ENCODE data around the gene RPL3.

Gene RPL3

GRCh38 chr22:39276440-39277141 lies 42.8 kb downstream of the RPL3 start:
- CTCF ChIA-PET = no interaction called here
- POLR2A ChIA-PET = no interaction called here
- TF ChIP-seq BHLHE40 (IDR thresholded peaks at IDR 0.05; ENCODE audit: borderline replicate concordance) (no peak), FOXA1 (IDR thresholded peaks at IDR 0.05) (no peak), FOXM1 (IDR thresholded peaks at IDR 0.05; ENCODE audit: borderline replicate concordance) (no peak), FOXK2 (IDR thresholded peaks at IDR 0.05) (no peak), ELF4 (IDR thresholded peaks at IDR 0.05) (no peak), CTBP1 (IDR thresholded peaks at IDR 0.05; ENCODE audit: borderline replicate concordance) (no peak), HDGF (IDR thresholded peaks at IDR 0.05; ENCODE audit: borderline replicate concordance) (no peak), LEF1 (IDR thresholded peaks at IDR 0.05; ENCODE audit: borderline replicate concordance) (no peak), PKNOX1 (IDR thresholded peaks at IDR 0.05) (no peak), SP1 (IDR thresholded peaks at IDR 0.05) (no peak), SUZ12 (IDR thresholded peaks at IDR 0.05) (no peak), ZNF384 (IDR thresholded peaks at IDR 0.05) (no peak), NFRKB (IDR thresholded peaks at IDR 0.05) (no peak), L3MBTL2 (conservative IDR thresholded peaks at IDR 0.05) (no peak), ARNT (IDR thresholded peaks at IDR 0.05) (no peak), TARDBP (IDR thresholded peaks at IDR 0.05) (no peak)
- no peak for DNase-seq (ENCODE audit: extremely low spot score)

GRCh38 chr22:39275814-39276439 lies 43.5 kb downstream of the RPL3 start:
- ChIA-PET CTCF (no interaction called here), POLR2A (no interaction called here)
- TF ChIP-seq CTBP1 (IDR thresholded peaks at IDR 0.05; ENCODE audit: borderline replicate concordance) (no peak), L3MBTL2 (conservative IDR thresholded peaks at IDR 0.05) (no peak), LEF1 (IDR thresholded peaks at IDR 0.05; ENCODE audit: borderline replicate concordance) (no peak), NFRKB (IDR thresholded peaks at IDR 0.05) (no peak), PKNOX1 (IDR thresholded peaks at IDR 0.05) (no peak), ZNF384 (IDR thresholded peaks at IDR 0.05) (no peak), SP1 (IDR thresholded peaks at IDR 0.05) (no peak), FOXM1 (IDR thresholded peaks at IDR 0.05; ENCODE audit: borderline replicate concordance) (no peak), SUZ12 (IDR thresholded peaks at IDR 0.05) (no peak), FOXA1 (IDR thresholded peaks at IDR 0.05) (no peak), ARNT (IDR thresholded peaks at IDR 0.05) (no peak), TARDBP (IDR thresholded peaks at IDR 0.05) (no peak), FOXK2 (IDR thresholded peaks at IDR 0.05) (no peak), HDGF (IDR thresholded peaks at IDR 0.05; ENCODE audit: borderline replicate concordance) (no peak), BHLHE40 (IDR thresholded peaks at IDR 0.05; ENCODE audit: borderline replicate concordance) (no peak), ELF4 (IDR thresholded peaks at IDR 0.05) (no peak)
- no peak for DNase-seq (ENCODE audit: extremely low spot score)

GRCh38 chr22:39273950-39274887 lies 45.2 kb downstream of the RPL3 start:
- TF ChIP-seq SUZ12 (IDR thresholded peaks at IDR 0.05) (no peak), HDGF (IDR thresholded peaks at IDR 0.05; ENCODE audit: borderline replicate concordance) (no peak), FOXK2 (IDR thresholded peaks at IDR 0.05) (no peak), BHLHE40 (IDR thresholded peaks at IDR 0.05; ENCODE audit: borderline replicate concordance) (no peak)
- POLR2A ChIA-PET = no interaction called here
- CTCF ChIA-PET = no interaction called here
- no peak for DNase-seq (ENCODE audit: extremely low spot score)

GRCh38 chr22:39270792-39271191 lies 48.6 kb downstream of the RPL3 start:
- no peak for DNase-seq (ENCODE audit: extremely low spot score)
- ChIA-PET POLR2A (no interaction called here), CTCF (no interaction called here)
- TF ChIP-seq ARNT (IDR thresholded peaks at IDR 0.05) = no peak

- ChIA-PET CTCF (no interaction called here), POLR2A (no interaction called here)
- no peak for DNase-seq (ENCODE audit: extremely low spot score)
- no peak for TF ChIP-seq PKNOX1 (IDR thresholded peaks at IDR 0.05)
These were observed 49.1 kb downstream of the RPL3 start for GRCh38 chr22:39270280-39270679.

- DNase-seq (ENCODE audit: extremely low spot score) = no peak
- TF ChIP-seq NFRKB (IDR thresholded peaks at IDR 0.05) (no peak), HDGF (IDR thresholded peaks at IDR 0.05; ENCODE audit: borderline replicate concordance) (no peak), FOXA1 (IDR thresholded peaks at IDR 0.05) (no peak), SP1 (IDR thresholded peaks at IDR 0.05) (no peak), L3MBTL2 (conservative IDR thresholded peaks at IDR 0.05) (no peak), ARNT (IDR thresholded peaks at IDR 0.05) (no peak), BHLHE40 (IDR thresholded peaks at IDR 0.05; ENCODE audit: borderline replicate concordance) (no peak), TARDBP (IDR thresholded peaks at IDR 0.05) (no peak), FOXK2 (IDR thresholded peaks at IDR 0.05) (no peak), PKNOX1 (IDR thresholded peaks at IDR 0.05) (no peak), LEF1 (IDR thresholded peaks at IDR 0.05; ENCODE audit: borderline replicate concordance) (no peak), SUZ12 (IDR thresholded peaks at IDR 0.05) (no peak), FOXM1 (IDR thresholded peaks at IDR 0.05; ENCODE audit: borderline replicate concordance) (no peak), ZNF384 (IDR thresholded peaks at IDR 0.05) (no peak), ELF4 (IDR thresholded peaks at IDR 0.05) (no peak), CTBP1 (IDR thresholded peaks at IDR 0.05; ENCODE audit: borderline replicate concordance) (no peak)
- CTCF ChIA-PET = interaction anchor here (0.6 to 0.9 kb wide), 4 partner anchors 18 to 1876 kb away, joined by 3 to 4 read pairs (median 4); no protein-coding TSS in a partner anchor
- POLR2A ChIA-PET = interaction anchor here (1.2 to 1.6 kb wide), 2 partner anchors 49 to 50 kb away, joined by 4 to 5 read pairs; partner anchors contain the start of gene RPL3
These were observed 50.2 kb downstream of the RPL3 start for GRCh38 chr22:39269095-39269790.

All from HEK293T (cell line).